HG02973 (cell line): ENCODE results near the gene PAPPA2.

Source experiments
- ATAC-seq: cut with Tn5 transposase; IDR thresholded peaks from one replicate; pipeline ENCODE4 v1.9.1; 2021; ENCODE audit warnings: moderate library complexity; ENCODE audit not compliant: unreplicated experiment

PAPPA2 gene

GRCh38 chr1:176880955-176881595 lies 418.1 kb downstream of the PAPPA2 start:
- peak; percentile 76 for ATAC-seq

- ATAC-seq: no peak
Measured at GRCh38 chr1:176884286-176884685, 421.3 kb downstream of the PAPPA2 start.

- no peak for ATAC-seq
Measured at GRCh38 chr1:176884911-176885310, 421.9 kb downstream of the PAPPA2 start.

DNA sequence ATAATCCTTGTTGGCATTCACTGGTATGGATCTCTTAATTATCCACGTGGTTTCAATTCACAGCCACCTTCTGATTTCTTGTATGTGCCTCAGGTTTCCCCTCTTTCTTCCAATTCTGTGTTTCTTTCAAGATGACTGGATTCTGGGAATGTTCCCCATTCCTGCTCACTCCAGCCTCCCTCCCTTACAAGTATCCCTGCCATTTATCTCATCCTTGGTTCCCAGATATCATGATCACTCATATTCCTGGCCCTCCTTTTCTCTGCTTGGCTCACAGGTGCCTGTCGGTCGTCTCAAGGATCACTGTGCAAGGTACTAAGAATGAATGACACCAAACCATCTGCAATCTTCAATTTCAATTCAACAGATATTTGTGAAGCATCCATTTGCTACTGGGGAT lies 422.4 kb downstream of the PAPPA2 start:
- ATAC-seq: no peak

DNA sequence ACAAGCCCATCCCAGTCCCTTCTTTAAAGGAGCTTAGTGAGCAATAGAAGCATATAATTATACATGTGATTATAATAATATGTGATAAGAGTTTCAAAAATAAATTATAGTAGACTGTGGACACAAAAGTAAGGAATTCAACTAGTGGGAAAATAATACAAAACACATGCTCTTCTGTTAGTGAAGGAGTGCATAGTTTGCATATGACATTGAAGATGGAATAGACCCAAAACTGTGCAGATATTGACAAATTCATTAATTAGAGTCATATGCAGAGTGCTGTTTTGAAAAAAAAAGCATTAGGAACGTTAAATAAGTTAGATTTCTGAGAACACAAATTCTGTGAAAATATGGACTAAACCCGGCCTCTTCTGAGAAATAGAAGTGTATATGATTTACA lies 422.8 kb downstream of the PAPPA2 start:
- ATAC-seq: no peak

DNA sequence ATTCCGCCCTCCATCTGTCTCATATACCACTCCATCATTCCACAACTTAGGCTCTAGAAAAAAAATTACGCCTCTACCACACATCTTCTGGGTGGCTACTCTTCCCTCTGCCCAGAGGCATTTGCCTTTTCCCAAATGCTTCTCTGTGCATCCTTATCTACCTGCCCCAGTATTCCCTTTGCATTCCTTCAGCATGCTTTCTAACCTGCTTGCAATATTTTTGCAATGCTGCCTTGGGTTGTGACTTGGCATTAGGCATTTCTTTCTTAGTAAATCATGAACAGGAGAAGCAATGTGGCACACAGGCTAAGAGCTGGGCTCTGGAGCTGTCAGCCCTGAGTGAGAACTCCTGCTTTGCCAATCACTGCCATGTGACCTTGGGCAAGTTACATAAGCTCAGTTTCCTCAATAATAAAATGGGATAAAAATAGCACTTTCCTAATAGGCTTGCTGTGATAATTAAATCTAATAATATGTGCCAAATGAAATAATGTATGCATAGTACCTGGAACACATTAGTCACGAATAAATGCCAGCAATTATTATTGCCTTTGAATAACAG lies 425.6 kb downstream of the PAPPA2 start:
- no peak for ATAC-seq

- ATAC-seq: no peak
Measured at GRCh38 chr1:176893625-176894352, 430.8 kb downstream of the PAPPA2 start.

DNA sequence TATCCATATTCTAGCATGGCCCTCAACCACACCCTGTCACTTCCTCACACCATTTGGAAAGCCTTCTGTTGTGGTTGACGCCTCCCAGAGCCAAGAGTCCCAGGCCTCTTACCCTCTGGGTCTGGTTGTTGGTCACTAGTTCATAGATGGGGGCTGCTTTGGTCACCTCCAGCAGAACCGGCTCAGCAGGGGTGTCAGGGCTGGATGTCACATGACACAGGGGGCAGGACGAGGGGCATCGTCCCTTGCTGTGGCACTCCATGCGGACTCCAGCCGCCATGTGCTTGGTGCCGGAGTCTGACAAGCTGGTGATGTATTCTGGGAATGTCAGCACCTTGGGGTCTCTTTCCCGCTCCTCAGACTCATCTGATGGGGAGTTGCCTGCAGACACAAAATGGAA lies 431.5 kb downstream of the PAPPA2 start:
- no peak for ATAC-seq
